Erythroblast (primary cell): ENCODE results near the gene QPCTL.

Experiments used
- GATA1 ChIP-seq: IDR thresholded peaks from 2 replicates; pipeline ENCODE4 v1.6.1; 2011; ENCODE audit warnings: low read depth, mild to moderate bottlenecking, control low read depth, low read length, moderate library complexity
- POLR2A ChIP-seq: IDR thresholded peaks from 2 replicates; pipeline ENCODE4 v1.6.1; 2011; ENCODE audit warnings: mild to moderate bottlenecking, low read length

- TF ChIP-seq POLR2A (no peak), GATA1 (no peak)
Measured at GRCh38 chr19:45681391-45682015, 11.0 kb upstream of the QPCTL start.
